Body of pancreas (tissue), 4 donors: ENCODE measurements around the gene MED25. TPM values are rescaled to one million over a fixed set of nuclear protein-coding genes. Genes with fewer than 3 reads are reported as not detected.

Source experiments
- ATAC-seq: fragments of 150-250 bp; one replicate; pipeline ENCODE4 v1.9.1; 2016
- DNase-seq, 4 donors: peaks; one replicate each; pipeline ENCODE4 v3.0.0-alpha.2; 2019
- H3K27ac ChIP-seq, 4 donors: fragments of 200-600 bp; sonication (generic); 1 replicate in 3 of 4; 2 replicates in 1 of 4; pipeline versions ENCODE4 v1.5.1 to v1.6.1; 2016 to 2019; ENCODE audit warnings: mild to moderate bottlenecking in 1 of 4, mixed read lengths in 1 of 4, moderate library complexity in 1 of 4
- H3K27me3 ChIP-seq, 2 donors: fragments of 200-600 bp; sonication (generic); one replicate each; pipeline ENCODE4 v1.6.0; 2016; ENCODE audit warnings: mild to moderate bottlenecking in 1 of 2
- H3K36me3 ChIP-seq, 2 donors: fragments of 200-600 bp; sonication (generic); replicated peaks in 1 of 2; 2 replicates each; pipeline ENCODE4 v1.5.1; 2016; ENCODE audit warnings: low read depth in 2 of 2; ENCODE audit not compliant: insufficient read depth in 1 of 2
- H3K4me1 ChIP-seq: fragments of 200-600 bp; sonication (generic); one replicate; pipeline ENCODE4 v1.6.0; 2016
- H3K4me3 ChIP-seq, 2 donors: fragments of 200-600 bp; sonication (generic); 1 replicate in 1 of 2; 2 replicates in 1 of 2; pipeline ENCODE4 v1.5.1; 2016 to 2019
- H3K9me3 ChIP-seq, 3 donors: fragments of 200-600 bp; sonication (generic); 1 replicate in 2 of 3; 2 replicates in 1 of 3; pipeline ENCODE4 v1.5.1; 2016
- CTCF ChIP-seq, 7 experiments: fragments of 450-650 bp in 4 of 7; fragments of 200-600 bp in 3 of 7; sonication (generic) in 3 of 7; IDR thresholded peaks; one replicate each; pipeline ENCODE4 v1.5.1; 2016 to 2019; ENCODE audit warnings: antibody characterized with exemption in 7 of 7
- POLR2A ChIP-seq, 3 donors: fragments of 450-650 bp; IDR thresholded peaks; one replicate each; pipeline ENCODE4 v1.6.1; 2016; ENCODE audit warnings: antibody characterized with exemption in 3 of 3, mild to moderate bottlenecking in 2 of 3
- WGBS, 2 donors: methylation state at CpG; one replicate each; pipeline ENCODE4 v1.1.5; 2017; 5-methylcytosine and 5-hydroxymethylcytosine counted together
- intact Hi-C: fragments of 100-400 bp; cut with DNase I; formaldehyde crosslinking; loops from one replicate; pipeline ENCODE4 v1.15.1; 2023
- total RNA-seq, 2 donors: library from RNA; depleted of rRNA; stranded (reverse); fragments of >200 nt; gene quantifications; one replicate each; pipeline ENCODE4 v1.1.0, GENCODE V29; 2016

MED25 gene
- total RNA-seq, 2 donors from 2014 or later: 15.8 to 16.9 TPM

- Histone ChIP-seq H3K4me1 (peaks cover 32% of the 10 kb centered on the region), H3K27ac (peak overlapping the region; percentile 49 to 79 (median 71)), H3K9me3 (no peaks in the 10 kb centered on the region), H3K36me3 (no peaks in the 10 kb centered on the region), H3K4me3 (no peak overlapping the region), H3K27me3 (no peaks in the 10 kb centered on the region)
- DNase-seq (no peak), ATAC-seq (no peak)
- WGBS, 2 donors: 89% methylated on average over 4 to 5 of the region's 5 CpGs
- TF ChIP-seq POLR2A (IDR thresholded peaks at IDR 0.05) (no peak), CTCF (IDR thresholded peaks at IDR 0.05) (no peak)
- intact Hi-C loops: no loop called here
These were observed 8.1 kb upstream of the MED25 start for GRCh38 chr19:49809941-49810389.

- TF ChIP-seq POLR2A (IDR thresholded peaks at IDR 0.05) (no peak), CTCF (IDR thresholded peaks at IDR 0.05) (no peak)
- no peaks in the 10 kb centered on the region for H3K27me3 ChIP-seq
- intact Hi-C loops: no loop called here
- H3K27ac ChIP-seq: no peak overlapping the region
- H3K36me3 ChIP-seq: no peaks in the 10 kb centered on the region
- DNase-seq (no peak), ATAC-seq (no peak)
- no peak overlapping the region for H3K4me3 ChIP-seq
- H3K9me3 ChIP-seq: no peaks in the 10 kb centered on the region
- peaks cover 32% of the 10 kb centered on the region for H3K4me1 ChIP-seq
- WGBS, 2 donors: 85 to 92% methylated on average over 4 to 6 of the region's 6 CpGs
These were observed 6.8 kb upstream of the MED25 start for GRCh38 chr19:49811328-49811727.

GRCh38 chr19:49812452-49812996 is 5.6 kb upstream of the MED25 start:
- H3K9me3 ChIP-seq: no peaks in the 10 kb centered on the region
- H3K27ac ChIP-seq: peak overlapping the region; percentile 75 to 91 (median 82)
- no peaks in the 10 kb centered on the region for H3K27me3 ChIP-seq
- H3K4me3 ChIP-seq: peak overlapping the region; percentile 35 to 46
- no peak for TF ChIP-seq CTCF (IDR thresholded peaks at IDR 0.05)
- no peak for TF ChIP-seq POLR2A (IDR thresholded peaks at IDR 0.05)
- no peaks in the 10 kb centered on the region for H3K36me3 ChIP-seq
- intact Hi-C loops: no loop called here
- no peak for ATAC-seq
- peaks cover 37% of the 10 kb centered on the region for H3K4me1 ChIP-seq
- no peak for DNase-seq
- WGBS, 2 donors: 46 to 47% methylated on average over 9 to 11 of the region's 11 CpGs

GRCh38 chr19:49812997-49813861 is 4.9 kb upstream of the MED25 start, which contains the start of gene FUZ:
TSS of gene FUZ (minus strand) at chr19:49813292. CDS start at chr19:49813106, 186 bp downstream.
- intact Hi-C loops: no loop called here
- Histone ChIP-seq H3K36me3 (no peaks in the 10 kb centered on the region), H3K9me3 (no peaks in the 10 kb centered on the region), H3K27me3 (no peaks in the 10 kb centered on the region), H3K4me1 (peaks cover 36% of the 10 kb centered on the region), H3K27ac (peak within 1 kb of the TSS; percentile 75 to 91 (median 82)), H3K4me3 (peak within 1 kb of the TSS; percentile 35 to 46)
- TF ChIP-seq POLR2A (IDR thresholded peaks at IDR 0.05) (peak in 1 of 3 donors; percentile 33), CTCF (IDR thresholded peaks at IDR 0.05) (peak in 4 of 7 experiments; percentile 11 to 25 (median 24))
- WGBS, 2 donors: 0 to 2% methylated on average over 22 to 45 of the region's 45 CpGs
- peak; percentile 73 for ATAC-seq
- peak; percentile 97 to 99 (median 98) for DNase-seq
